Measurements from ENCODE around the gene ENTPD5.

Gene ENTPD5

GRCh38 chr14:74064426-74064825 lies 45.3 kb upstream of the ENTPD5 start:
- Histone ChIP-seq H3K4me1 (ENCODE audit: insufficient read depth, low read length, severe bottlenecking) (no peaks in the 10 kb centered on the region), H3K4me2 (ENCODE audit: low read length) (no peak overlapping the region), H4K20me1 (ENCODE audit: insufficient read depth, low read length) (no peaks in the 10 kb centered on the region), H3K9me3 (ENCODE audit: low read length) (no peaks in the 10 kb centered on the region), H3F3A (ENCODE audit: insufficient read depth, low read length) (no peaks in the 10 kb centered on the region), H3K4me3 (ENCODE audit: low read depth, low read length, poor library complexity, severe bottlenecking) (no peak overlapping the region), H3K27me3 (ENCODE audit: insufficient read depth, low read length) (no peaks in the 10 kb centered on the region), H3K27ac (ENCODE audit: low read depth, low read length, poor library complexity, severe bottlenecking) (no peak overlapping the region), H3K9ac (ENCODE audit: low read length) (no peak overlapping the region), H3K79me2 (ENCODE audit: insufficient read depth, low read length) (no peaks in the 10 kb centered on the region), H3K36me3 (ENCODE audit: insufficient read depth, low read length) (no peaks in the 10 kb centered on the region), H3K9me2 (ENCODE audit: low read depth, low read length) (no peaks in the 10 kb centered on the region), H2AFZ (ENCODE audit: low read length) (no peak overlapping the region)
- TF ChIP-seq, protein P1, sequence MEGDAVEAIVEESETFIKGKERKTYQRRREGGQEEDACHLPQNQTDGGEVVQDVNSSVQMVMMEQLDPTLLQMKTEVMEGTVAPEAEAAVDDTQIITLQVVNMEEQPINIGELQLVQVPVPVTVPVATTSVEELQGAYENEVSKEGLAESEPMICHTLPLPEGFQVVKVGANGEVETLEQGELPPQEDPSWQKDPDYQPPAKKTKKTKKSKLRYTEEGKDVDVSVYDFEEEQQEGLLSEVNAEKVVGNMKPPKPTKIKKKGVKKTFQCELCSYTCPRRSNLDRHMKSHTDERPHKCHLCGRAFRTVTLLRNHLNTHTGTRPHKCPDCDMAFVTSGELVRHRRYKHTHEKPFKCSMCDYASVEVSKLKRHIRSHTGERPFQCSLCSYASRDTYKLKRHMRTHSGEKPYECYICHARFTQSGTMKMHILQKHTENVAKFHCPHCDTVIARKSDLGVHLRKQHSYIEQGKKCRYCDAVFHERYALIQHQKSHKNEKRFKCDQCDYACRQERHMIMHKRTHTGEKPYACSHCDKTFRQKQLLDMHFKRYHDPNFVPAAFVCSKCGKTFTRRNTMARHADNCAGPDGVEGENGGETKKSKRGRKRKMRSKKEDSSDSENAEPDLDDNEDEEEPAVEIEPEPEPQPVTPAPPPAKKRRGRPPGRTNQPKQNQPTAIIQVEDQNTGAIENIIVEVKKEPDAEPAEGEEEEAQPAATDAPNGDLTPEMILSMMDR (IDR thresholded peaks at IDR 0.05; ENCODE audit: low read length): no peak
- TF ChIP-seq EZH2 (IDR thresholded peaks at IDR 0.05; ENCODE audit: borderline replicate concordance, low read length): no peak

DNA sequence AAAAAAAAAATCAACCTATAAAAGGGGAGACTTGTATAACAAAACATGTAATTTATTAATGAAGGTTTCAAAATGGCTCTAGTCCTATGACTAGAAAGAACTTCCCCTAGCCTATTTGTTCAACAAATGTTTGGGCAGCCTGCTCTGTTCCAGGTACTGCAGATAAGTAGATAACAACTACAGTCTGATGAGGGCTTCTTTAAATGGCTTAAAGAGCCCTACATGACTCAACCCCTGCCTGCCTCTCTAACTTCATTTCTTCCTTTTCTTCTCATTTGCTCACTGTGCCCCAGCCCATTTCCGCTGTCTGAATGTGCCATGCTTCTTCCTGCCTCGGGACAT lies 43.7 kb upstream of the ENTPD5 start:
- Histone ChIP-seq H3K4me2 (ENCODE audit: low read length) (no peak overlapping the region), H3K4me3 (ENCODE audit: low read depth, low read length, poor library complexity, severe bottlenecking) (no peak overlapping the region), H3K79me2 (ENCODE audit: insufficient read depth, low read length) (no peaks in the 10 kb centered on the region), H3K9ac (ENCODE audit: low read length) (no peak overlapping the region), H4K20me1 (ENCODE audit: insufficient read depth, low read length) (no peaks in the 10 kb centered on the region), H3K9me2 (ENCODE audit: low read depth, low read length) (no peaks in the 10 kb centered on the region), H3K27me3 (ENCODE audit: insufficient read depth, low read length) (no peaks in the 10 kb centered on the region), H3K9me3 (ENCODE audit: low read length) (no peaks in the 10 kb centered on the region), H3K36me3 (ENCODE audit: insufficient read depth, low read length) (no peaks in the 10 kb centered on the region), H3K4me1 (ENCODE audit: insufficient read depth, low read length, severe bottlenecking) (no peaks in the 10 kb centered on the region), H2AFZ (ENCODE audit: low read length) (no peak overlapping the region), H3K27ac (ENCODE audit: low read depth, low read length, poor library complexity, severe bottlenecking) (no peak overlapping the region), H3F3A (ENCODE audit: insufficient read depth, low read length) (no peaks in the 10 kb centered on the region)
- TF ChIP-seq EZH2 (IDR thresholded peaks at IDR 0.05; ENCODE audit: borderline replicate concordance, low read length): no peak
- TF ChIP-seq, protein P1 (IDR thresholded peaks at IDR 0.05; ENCODE audit: low read length): no peak

DNA sequence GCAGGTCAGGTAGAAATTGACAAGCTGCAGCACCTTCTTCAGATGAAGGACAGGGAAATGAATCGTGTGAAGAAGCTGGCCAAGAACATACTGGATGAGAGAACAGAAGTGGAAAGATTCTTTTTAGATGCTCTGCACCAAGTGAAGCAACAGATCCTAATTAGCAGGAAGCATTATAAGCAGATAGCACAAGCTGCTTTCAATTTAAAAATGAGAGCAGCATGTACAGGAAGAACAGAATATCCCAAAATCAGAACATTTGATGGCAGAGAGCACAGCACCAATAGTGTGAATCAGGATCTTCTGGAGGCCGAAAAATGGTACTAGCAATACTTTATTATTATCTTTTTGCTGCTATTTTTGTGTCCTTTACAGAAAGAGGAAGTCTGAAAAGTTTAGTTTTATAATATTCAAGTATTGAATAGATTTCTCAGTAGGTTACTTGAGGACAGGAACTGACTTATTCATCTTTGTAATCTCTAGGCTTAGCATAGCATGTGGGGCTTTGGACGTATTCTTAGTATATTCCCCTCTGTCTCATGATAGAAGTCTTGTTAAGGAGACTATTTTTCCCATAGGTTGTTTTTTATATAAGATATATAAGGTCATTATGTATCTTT lies 30.9 kb upstream of the ENTPD5 start:
- no peaks in the 10 kb centered on the region for H4K20me1 ChIP-seq (ENCODE audit: insufficient read depth, low read length)
- no peak for TF ChIP-seq EZH2 (IDR thresholded peaks at IDR 0.05; ENCODE audit: borderline replicate concordance, low read length)
- TF ChIP-seq, protein P1 (IDR thresholded peaks at IDR 0.05; ENCODE audit: low read length): no peak
- no peak overlapping the region for H3K9ac ChIP-seq (ENCODE audit: low read length)
- H3K4me3 ChIP-seq (ENCODE audit: low read depth, low read length, poor library complexity, severe bottlenecking): no peak overlapping the region
- no peaks in the 10 kb centered on the region for H3F3A ChIP-seq (ENCODE audit: insufficient read depth, low read length)
- no peak overlapping the region for H2AFZ ChIP-seq (ENCODE audit: low read length)
- H3K27ac ChIP-seq (ENCODE audit: low read depth, low read length, poor library complexity, severe bottlenecking): no peak overlapping the region
- no peaks in the 10 kb centered on the region for H3K9me2 ChIP-seq (ENCODE audit: low read depth, low read length)
- no peaks in the 10 kb centered on the region for H3K4me1 ChIP-seq (ENCODE audit: insufficient read depth, low read length, severe bottlenecking)
- H3K4me2 ChIP-seq (ENCODE audit: low read length): no peak overlapping the region
- H3K36me3 ChIP-seq (ENCODE audit: insufficient read depth, low read length): no peaks in the 10 kb centered on the region
- no peaks in the 10 kb centered on the region for H3K9me3 ChIP-seq (ENCODE audit: low read length)
- no peaks in the 10 kb centered on the region for H3K27me3 ChIP-seq (ENCODE audit: insufficient read depth, low read length)
- no peaks in the 10 kb centered on the region for H3K79me2 ChIP-seq (ENCODE audit: insufficient read depth, low read length)
